ENCODE results near the gene DENND6B.

DENND6B gene

DNA sequence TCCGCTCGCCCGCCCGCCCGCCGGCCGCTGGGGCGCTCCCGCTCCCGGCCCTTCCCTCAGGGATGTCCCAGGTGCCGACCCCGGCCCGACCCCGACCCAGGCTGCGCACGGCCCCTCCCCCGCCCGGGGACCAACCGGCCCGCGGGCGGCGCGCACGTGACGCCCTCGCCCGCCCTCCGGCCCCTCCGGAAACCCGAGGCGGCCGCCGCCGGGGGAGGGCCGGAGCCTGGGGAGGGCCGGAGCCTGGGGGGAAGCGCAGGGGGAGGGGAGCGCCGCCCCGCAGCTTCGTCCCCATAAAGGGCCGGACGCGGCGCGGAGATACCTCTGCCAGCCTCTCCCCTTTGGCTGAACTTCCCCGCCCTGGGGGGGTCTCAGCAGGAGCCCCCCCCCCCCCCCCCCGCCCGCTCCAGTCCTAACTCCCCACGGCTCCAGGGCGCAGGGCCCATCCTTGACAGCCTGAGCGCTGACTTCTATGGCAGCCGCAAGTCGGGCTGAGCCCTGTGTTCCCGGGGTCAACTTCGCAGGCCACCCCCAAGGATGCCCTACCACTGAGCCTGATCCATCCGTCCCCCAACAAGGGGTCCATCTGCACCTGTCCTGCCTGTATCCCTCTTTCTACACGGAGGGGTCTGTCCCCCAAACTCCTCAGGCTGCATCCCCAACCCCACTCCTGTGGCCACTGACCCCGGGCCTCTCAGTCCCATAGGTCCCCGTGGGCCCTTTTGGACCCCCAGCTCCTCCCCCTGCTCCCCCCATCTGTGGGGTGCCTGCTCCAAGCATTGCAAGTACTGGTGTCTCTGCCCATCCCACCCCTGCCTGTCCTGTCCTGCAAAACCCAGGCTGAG, 65.0 kb downstream of the DENND6B start, which contains the start of gene MAPK12:
TSS of gene MAPK12 (minus strand) at position 69 of the 845 bp plus-strand sequence. CDS start 174 bp downstream, outside the sequence.
- TF ChIP-seq, protein P1, sequence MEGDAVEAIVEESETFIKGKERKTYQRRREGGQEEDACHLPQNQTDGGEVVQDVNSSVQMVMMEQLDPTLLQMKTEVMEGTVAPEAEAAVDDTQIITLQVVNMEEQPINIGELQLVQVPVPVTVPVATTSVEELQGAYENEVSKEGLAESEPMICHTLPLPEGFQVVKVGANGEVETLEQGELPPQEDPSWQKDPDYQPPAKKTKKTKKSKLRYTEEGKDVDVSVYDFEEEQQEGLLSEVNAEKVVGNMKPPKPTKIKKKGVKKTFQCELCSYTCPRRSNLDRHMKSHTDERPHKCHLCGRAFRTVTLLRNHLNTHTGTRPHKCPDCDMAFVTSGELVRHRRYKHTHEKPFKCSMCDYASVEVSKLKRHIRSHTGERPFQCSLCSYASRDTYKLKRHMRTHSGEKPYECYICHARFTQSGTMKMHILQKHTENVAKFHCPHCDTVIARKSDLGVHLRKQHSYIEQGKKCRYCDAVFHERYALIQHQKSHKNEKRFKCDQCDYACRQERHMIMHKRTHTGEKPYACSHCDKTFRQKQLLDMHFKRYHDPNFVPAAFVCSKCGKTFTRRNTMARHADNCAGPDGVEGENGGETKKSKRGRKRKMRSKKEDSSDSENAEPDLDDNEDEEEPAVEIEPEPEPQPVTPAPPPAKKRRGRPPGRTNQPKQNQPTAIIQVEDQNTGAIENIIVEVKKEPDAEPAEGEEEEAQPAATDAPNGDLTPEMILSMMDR (conservative IDR thresholded peaks at IDR 0.05) = no peak
- H3K27ac ChIP-seq = peak within 1 kb of the TSS; percentile 85

DNA sequence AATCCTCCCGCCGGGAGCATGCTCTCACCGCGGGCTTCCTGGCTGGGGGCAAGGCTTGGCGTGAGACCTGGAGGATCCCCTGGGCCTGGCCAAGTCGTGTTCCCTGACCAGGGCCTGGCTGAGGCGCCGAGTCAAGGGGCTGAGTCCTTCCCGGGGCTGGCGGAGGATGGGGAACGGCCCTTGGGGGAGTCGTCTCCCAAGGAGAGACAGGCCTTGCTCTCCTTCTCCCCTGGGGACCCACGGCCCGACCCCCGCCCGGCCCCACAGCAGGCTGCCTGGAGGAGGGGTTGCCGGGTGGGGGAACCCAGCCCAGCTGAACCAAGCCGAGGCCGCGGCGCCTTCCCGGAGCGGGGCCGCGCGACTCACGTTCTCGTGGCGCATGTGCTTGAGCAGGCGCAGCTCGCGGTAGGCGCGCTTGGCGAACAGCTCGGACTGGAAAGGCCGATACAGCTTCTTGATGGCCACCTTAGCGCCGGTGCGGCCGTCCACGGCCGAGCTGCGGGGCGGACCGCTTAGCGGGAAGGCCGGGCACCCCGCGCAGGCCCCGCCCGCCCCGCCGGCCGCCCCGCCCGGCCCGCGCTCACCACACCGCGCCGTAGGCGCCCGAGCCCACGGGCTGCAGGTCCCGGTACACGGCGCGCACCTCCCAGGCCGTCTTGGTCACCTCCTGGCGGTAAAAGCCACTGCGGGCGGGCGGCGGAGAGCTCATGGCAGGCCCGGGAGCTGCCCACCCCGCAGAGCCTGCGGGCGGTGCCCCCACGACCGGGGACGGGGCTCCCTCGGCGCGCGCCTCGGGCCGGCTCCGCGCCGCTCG, 65.8 kb downstream of the DENND6B start:
- TF ChIP-seq, protein P1 (conservative IDR thresholded peaks at IDR 0.05) = no peak
- peak overlapping the region; percentile 85 for H3K27ac ChIP-seq

DNA sequence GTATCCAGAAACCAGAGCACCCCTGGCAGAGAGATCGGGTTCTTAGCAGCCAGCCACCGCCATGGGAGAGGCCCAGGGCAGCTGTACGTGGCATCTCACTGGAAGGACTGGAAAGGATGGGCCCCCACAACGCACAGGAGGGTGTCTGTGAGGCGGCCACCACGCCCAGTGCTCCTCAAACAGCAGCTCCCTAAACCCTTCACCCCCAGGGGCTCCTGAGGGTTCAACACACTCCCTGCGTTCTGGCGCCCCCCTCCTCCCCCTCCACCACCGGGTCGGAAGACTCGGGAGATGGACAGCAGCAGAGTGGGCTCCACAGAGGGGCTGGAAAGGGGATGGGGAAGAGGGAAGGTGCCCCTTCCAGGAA, 66.4 kb downstream of the DENND6B start:
- H3K27ac ChIP-seq = peak overlapping the region; percentile 85
- TF ChIP-seq, protein P1 (conservative IDR thresholded peaks at IDR 0.05) = no peak

DNA sequence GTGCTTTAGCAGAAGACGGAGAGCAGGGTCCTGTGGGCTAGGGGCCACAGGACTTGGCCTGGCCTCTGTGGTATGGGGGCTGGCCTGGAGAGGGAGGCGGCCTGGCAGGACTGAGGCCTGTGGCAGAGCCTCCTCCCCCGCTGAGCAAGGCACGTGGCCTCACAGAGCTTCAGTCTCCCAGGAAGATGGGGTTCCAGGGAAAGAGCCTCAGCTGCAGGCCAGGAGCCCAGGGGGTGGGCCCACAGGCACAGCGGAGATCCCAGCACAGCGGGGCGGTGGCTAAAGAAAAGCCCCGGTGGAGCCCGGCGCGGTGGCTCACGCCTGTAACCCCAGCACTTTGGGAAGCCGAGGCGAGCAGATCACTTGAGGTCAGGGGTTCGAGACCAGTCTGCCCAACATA, 67.5 kb downstream of the DENND6B start:
- TF ChIP-seq, protein P1 (conservative IDR thresholded peaks at IDR 0.05) = no peak
- peak overlapping the region; percentile 85 for H3K27ac ChIP-seq
